GM21528 (cell line): ENCODE results near the gene HOXA1.
"Not testable (repeated sequence)": the region's sequence is repeated elsewhere in the genome, so short reads cannot be mapped to it uniquely, and the experiment has no call there.

ENCODE experiments used
- ATAC-seq: cut with Tn5 transposase; IDR thresholded peaks from one replicate; pipeline ENCODE4 v1.9.1; 2021; ENCODE audit warnings: mild to moderate bottlenecking, moderate library complexity; ENCODE audit not compliant: unreplicated experiment, low FRiP score

HOXA1 gene

DNA sequence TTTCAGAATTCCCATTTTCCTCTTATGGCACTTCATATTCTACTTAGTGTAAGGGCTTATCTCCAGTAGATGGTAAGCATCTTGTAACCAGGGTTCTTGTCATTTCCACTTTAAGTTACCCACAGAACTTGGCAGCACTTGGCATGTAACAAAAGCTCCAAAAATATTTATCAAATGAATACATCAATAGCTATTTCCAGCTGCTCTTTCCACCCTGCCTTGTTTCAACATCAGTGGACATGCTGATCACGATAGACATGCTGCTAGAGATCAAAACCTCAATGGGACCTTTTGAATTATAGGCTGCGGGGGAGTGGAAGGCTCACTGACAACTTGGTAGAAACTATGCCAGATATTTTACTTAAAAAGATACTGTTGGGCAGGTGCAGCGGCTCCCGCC is 32.9 kb downstream of the HOXA1 start:
- ATAC-seq, result no peak

DNA sequence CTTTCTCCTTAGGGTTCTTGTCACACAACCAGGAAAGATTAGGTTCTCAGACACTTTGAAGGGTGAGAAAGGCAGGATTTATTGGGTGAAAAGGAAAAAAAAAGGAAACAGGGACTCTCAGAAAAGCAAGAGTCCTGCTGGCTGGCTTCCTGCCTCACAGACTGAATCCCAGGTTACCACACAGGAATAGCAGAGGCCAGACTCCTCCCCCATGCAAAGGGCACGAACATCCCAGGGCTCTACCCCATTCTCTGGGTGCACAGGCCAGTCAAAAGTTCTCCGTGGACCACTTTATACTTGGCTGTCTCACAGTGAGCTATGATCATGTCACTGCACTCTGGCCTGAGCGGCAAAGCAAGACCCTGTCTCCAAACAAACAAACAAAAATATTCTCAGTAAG is 42.6 kb downstream of the HOXA1 start:
- ATAC-seq, result no peak

DNA sequence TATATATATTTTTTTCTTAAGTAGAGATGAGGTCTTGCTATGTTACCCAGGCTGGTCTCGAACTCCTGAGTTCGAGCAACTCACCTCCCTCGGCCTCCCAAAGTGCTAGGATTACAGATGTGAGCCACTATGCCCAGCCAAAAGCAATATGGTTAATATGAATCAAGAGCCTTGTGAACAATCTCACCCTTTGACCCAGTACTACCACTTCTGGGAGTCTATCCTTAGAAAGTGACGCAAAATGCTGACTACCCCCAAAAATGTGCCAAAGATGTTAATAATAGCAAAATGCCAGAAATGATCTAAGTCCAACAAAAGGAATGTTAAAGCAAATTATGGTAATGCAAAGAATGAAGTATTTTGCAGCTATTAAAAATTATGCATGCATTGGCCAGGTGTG is 44.3 kb downstream of the HOXA1 start:
- ATAC-seq, result no peak

DNA sequence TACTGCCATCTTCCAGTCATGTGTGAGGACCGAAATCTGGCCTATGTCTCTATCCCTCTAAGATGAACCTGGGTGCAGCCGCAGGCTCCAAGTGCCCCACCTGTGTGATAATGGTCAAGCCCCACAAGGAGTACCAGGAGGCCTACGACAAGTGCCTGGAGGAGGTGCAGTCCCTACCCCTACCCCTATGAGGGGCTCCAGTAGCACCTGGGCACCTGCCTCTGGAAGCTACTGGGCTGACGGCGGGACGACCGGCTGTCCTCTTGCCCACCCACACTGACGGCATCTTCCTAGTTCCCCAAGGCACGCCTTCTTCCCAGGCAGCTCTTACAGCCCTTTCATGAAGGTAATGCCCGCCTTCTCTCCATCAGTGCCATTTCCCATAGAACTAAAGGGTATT is 47.4 kb downstream of the HOXA1 start:
- ATAC-seq, result no peak

DNA sequence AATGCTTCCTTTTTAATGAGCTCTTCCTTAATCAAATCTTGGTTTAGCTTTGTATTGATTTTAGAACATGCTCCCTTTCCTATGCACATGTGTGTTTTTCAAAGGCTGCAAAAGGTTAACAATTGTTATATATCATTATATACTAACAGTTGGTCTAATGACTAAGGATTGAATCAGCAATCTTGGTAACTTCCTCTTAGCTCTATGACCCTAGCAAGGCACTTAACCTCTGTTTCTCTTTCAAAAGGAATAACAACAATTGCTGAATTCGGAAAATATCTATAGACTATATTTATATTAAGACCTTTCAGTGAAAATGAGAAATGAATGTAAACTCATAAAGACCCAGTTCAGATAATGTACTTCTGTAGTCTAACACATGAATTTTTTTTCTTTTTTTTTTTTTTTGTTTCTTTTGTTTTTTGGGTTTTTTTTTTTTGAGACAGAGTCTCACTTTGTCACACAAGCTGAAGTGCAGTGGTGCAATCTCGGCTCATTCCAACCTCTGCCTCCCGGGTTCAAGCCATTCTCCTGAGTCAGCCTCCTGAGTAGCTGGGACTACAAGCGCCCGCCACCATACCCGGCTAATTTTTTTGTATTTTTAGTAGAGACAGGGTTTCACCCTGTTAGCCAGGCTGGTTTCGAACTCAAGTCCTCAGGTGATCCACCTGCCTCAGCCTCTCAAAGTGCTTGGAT is 48.8 kb downstream of the HOXA1 start:
- no peak for ATAC-seq

DNA sequence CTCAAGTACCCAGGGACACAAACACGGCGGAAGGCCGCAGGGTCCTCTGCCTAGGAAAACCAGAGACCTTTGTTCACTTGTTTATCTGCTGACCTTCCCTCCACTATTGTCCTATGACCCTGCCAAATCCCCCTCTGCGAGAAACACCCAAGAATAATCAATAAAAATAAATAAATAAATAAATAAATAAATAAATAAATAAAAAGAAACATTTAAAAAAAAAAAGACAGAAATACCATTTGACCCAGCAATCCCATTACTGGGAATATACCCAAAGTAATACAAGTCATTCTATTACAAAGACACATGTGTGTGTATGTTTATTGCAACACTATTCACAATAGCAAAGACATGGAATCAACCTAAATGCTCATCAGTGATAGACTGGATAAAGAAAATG is 49.8 kb downstream of the HOXA1 start:
- ATAC-seq, result not testable (repeated sequence)

DNA sequence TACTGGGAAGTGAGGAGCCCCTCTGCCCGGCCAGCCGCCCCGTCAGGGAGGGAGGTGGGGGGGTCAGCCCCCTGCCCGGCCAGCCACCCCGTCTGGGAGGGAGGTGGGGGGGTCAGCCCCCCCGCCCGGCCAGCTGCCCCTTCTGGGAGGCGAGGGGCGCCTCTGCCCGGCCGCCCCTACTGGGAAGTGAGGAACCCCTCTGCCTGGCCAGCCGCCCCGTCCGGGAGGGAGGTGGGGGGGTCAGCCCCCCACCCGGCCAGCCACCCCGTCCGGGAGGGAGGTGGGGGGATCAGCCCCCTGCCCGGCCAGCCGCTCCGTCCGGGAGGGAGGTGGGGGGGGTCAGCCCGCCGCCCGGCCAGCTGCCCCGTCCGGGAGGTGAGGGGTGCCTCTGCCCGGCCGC is 50.7 kb downstream of the HOXA1 start:
- ATAC-seq, result not testable (repeated sequence)
